Upper lobe of left lung (tissue), 6 donors: Measurements from ENCODE around the gene SDS. TPM values are rescaled to one million over a fixed set of nuclear protein-coding genes. Genes with fewer than 3 reads are reported as not detected.
A peak's percentile ranks its signal among the peaks of the same experiment; 100 is the strongest.

Experiments used
- ATAC-seq, 2 donors: fragments of 200-7000 bp; cut with Tn5 transposase; one replicate each; pipeline ENCODE4 v1.9.1; 2022; ENCODE audit warnings: mild to moderate bottlenecking in 2 of 2, moderate library complexity in 2 of 2; ENCODE audit not compliant: low FRiP score in 2 of 2
- DNase-seq, 2 donors: peaks; one replicate each; pipeline ENCODE4 v3.0.0-alpha.2; 2019 to 2020
- H3K27ac ChIP-seq, 4 donors: fragments of 200-600 bp; sonication (generic); one replicate each; pipeline ENCODE4 v1.5.1; 2016 to 2019
- H3K27me3 ChIP-seq, 4 donors: fragments of 200-600 bp; sonication (generic); one replicate each; pipeline ENCODE4 v1.5.1; 2017 to 2019
- H3K36me3 ChIP-seq, 4 donors: fragments of 200-600 bp; sonication (generic); one replicate each; pipeline ENCODE4 v1.5.1; 2016 to 2019
- H3K4me1 ChIP-seq, 4 donors: fragments of 200-600 bp; sonication (generic); one replicate each; pipeline ENCODE4 v1.5.1; 2018 to 2019
- H3K4me3 ChIP-seq, 4 donors: fragments of 200-600 bp; sonication (generic); one replicate each; pipeline ENCODE4 v1.5.1; 2017 to 2019; ENCODE audit warnings: mild to moderate bottlenecking in 2 of 4, moderate library complexity in 1 of 4
- H3K9me3 ChIP-seq, 4 donors: fragments of 200-600 bp; sonication (generic); one replicate each; pipeline ENCODE4 v1.5.1; 2018 to 2019
- CTCF ChIP-seq, 6 experiments: fragments of 450-650 bp in 4 of 6; fragments of 200-600 bp in 2 of 6; sonication (generic) in 2 of 6; IDR thresholded peaks; one replicate each; pipeline ENCODE4 v1.5.1; 2016 to 2019; ENCODE audit warnings: antibody characterized with exemption in 6 of 6
- EP300 ChIP-seq, 4 donors: sonication (generic); formaldehyde crosslinking; IDR thresholded peaks; one replicate each; pipeline ENCODE4 v1.5.1; 2017; ENCODE audit warnings: antibody characterized with exemption in 4 of 4, control low read depth in 2 of 4
- POLR2A ChIP-seq, 4 donors: fragments of 450-650 bp; IDR thresholded peaks; one replicate each; pipeline ENCODE4 v1.5.1; 2016 to 2017; ENCODE audit warnings: antibody characterized with exemption in 4 of 4, mild to moderate bottlenecking in 2 of 4
- POLR2AphosphoS5 ChIP-seq, 2 donors: sonication (generic); formaldehyde crosslinking; IDR thresholded peaks; one replicate each; pipeline ENCODE4 v1.5.1; 2017; ENCODE audit warnings: antibody characterized with exemption in 2 of 2
- WGBS, 2 donors: methylation state at CpG; one replicate each; pipeline ENCODE4 v1.1.5; 2017 to 2018; 5-methylcytosine and 5-hydroxymethylcytosine counted together
- total RNA-seq, 6 donors: library from RNA; depleted of rRNA in 4 of 6; stranded (reverse); fragments of >200 nt in 4 of 6; gene quantifications; one replicate each; pipeline versions ENCODE4 v1.1.0 to v1.2.1, GENCODE V29; 2016 to 2021
- donor health status: DM: no; HTN: no; CAD: no; lungs with moderate emphysema.
- donor health status: DM: no; HTN: yes; CAD: no; lungs with severe emphysema.

Gene SDS
- total RNA-seq, 6 donors from 2014 or later, result 1.00 to 4.0 (median 2.4) TPM

DNA sequence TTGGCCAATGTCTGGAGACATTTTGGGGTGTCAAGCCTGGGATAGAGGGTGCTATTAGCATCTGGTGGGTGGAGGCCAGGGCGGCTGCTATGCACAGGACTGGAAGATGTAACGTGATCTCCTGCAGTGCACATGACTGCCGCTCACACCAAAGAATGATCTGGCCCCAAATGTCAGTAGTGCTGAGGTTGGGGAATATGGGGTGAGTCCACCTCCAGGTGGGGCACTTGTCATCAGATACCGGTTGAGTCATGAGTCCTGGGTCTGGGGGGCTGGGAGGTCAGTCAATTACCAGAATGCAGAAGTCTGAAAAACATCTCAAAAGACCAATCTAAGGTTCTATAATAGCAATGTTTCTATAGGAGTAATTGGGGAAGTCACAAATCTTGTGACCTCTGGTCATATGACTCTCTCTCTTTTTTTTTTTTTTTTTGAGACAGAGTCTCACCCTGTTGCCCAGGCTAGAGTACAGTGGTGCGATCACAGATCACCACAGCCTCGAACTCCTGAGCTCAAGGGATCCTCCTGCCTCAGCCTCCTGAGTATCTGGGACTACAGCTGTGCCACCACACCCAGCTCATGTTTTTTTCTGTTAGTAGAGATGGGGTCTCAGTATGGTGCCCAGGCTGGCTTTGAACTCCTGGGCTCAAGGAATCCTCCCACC, 12.5 kb upstream of the SDS start:
- ATAC-seq, result peak; percentile 34 to 59
- TF ChIP-seq EP300 (IDR thresholded peaks at IDR 0.05), result no peak
- peak in 1 of 2 donors; percentile 11 for TF ChIP-seq POLR2AphosphoS5 (IDR thresholded peaks at IDR 0.05)
- 42 to 52% methylated on average over 6 of the region's 6 CpGs for WGBS, 2 donors

GRCh38 chr12:113414519-113415038, 10.9 kb upstream of the SDS start:
- no peak for TF ChIP-seq POLR2A (IDR thresholded peaks at IDR 0.05)
- TF ChIP-seq EP300 (IDR thresholded peaks at IDR 0.05), result no peak
- no peak for TF ChIP-seq CTCF (IDR thresholded peaks at IDR 0.05)
- TF ChIP-seq POLR2AphosphoS5 (IDR thresholded peaks at IDR 0.05), result no peak
- H3K4me3 ChIP-seq, result no peak overlapping the region
- WGBS, 2 donors, result 83 to 87% methylated on average over 7 to 9 of the region's 9 CpGs
- no peaks in the 10 kb centered on the region for H3K27me3 ChIP-seq
- no peaks in the 10 kb centered on the region for H3K4me1 ChIP-seq
- no peak for DNase-seq
- no peak overlapping the region for H3K27ac ChIP-seq
- H3K9me3 ChIP-seq, result no peaks in the 10 kb centered on the region
- no peak for ATAC-seq
- H3K36me3 ChIP-seq, result no peaks in the 10 kb centered on the region

More for the DNA sequence above, 12.5 kb upstream of the SDS start:
- Histone ChIP-seq H3K4me1 (no peaks in the 10 kb centered on the region), H3K27me3 (no peaks in the 10 kb centered on the region), H3K4me3 (no peak overlapping the region), H3K27ac (peak overlapping the region in 3 of 4 donors; percentile 5 to 69 (median 14)), H3K36me3 (no peaks in the 10 kb centered on the region), H3K9me3 (no peaks in the 10 kb centered on the region)
- peak in 1 of 2 donors; percentile 63 for DNase-seq

DNA sequence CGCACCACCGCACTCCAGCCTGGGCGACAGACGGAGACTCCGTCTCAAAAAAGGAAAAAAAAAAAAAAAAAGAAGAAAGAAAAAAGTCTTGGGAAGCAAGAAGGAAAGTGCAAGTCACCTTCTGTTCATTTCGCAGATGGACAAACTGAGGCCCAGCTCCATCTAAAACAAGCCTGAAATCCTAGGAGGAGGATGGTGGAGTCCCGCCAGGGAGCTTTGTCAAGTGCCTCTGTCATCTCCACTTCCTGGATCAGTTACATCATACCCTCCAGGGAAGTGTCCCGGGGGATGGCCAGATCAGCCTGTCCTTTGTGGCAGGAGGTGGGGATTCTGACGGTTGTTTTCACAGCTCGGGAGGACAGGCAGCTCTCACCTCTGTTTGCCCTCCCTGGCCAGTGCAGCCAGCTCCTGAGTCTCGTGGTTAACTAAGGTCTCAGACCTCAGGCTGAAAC, 9.8 kb upstream of the SDS start:
- no peaks in the 10 kb centered on the region for H3K9me3 ChIP-seq
- H3K4me3 ChIP-seq, result no peak overlapping the region
- H3K36me3 ChIP-seq, result no peaks in the 10 kb centered on the region
- H3K27ac ChIP-seq, result no peak overlapping the region
- no peaks in the 10 kb centered on the region for H3K4me1 ChIP-seq
- DNase-seq, result peak in 1 of 2 donors; percentile 41
- H3K27me3 ChIP-seq, result no peaks in the 10 kb centered on the region
- TF ChIP-seq CTCF (IDR thresholded peaks at IDR 0.05), result no peak
- TF ChIP-seq EP300 (IDR thresholded peaks at IDR 0.05), result no peak
- no peak for TF ChIP-seq POLR2A (IDR thresholded peaks at IDR 0.05)
- TF ChIP-seq POLR2AphosphoS5 (IDR thresholded peaks at IDR 0.05), result no peak
- WGBS, 2 donors, result 54 to 57% methylated on average over 9 to 10 of the region's 11 CpGs
- no peak for ATAC-seq

- Histone ChIP-seq H3K27ac (no peak overlapping the region), H3K4me1 (no peaks in the 10 kb centered on the region), H3K27me3 (no peaks in the 10 kb centered on the region), H3K36me3 (no peaks in the 10 kb centered on the region), H3K4me3 (no peak overlapping the region), H3K9me3 (no peaks in the 10 kb centered on the region)
- ATAC-seq (no peak), DNase-seq (no peak)
- 54 to 55% methylated on average over 9 of the region's 9 CpGs for WGBS, 2 donors
- no peak for TF ChIP-seq CTCF (IDR thresholded peaks at IDR 0.05)
- TF ChIP-seq POLR2A (IDR thresholded peaks at IDR 0.05), result no peak
- TF ChIP-seq POLR2AphosphoS5 (IDR thresholded peaks at IDR 0.05), result no peak
- no peak for TF ChIP-seq EP300 (IDR thresholded peaks at IDR 0.05)
These were observed 5.9 kb upstream of the SDS start for GRCh38 chr12:113409462-113410124.

DNA sequence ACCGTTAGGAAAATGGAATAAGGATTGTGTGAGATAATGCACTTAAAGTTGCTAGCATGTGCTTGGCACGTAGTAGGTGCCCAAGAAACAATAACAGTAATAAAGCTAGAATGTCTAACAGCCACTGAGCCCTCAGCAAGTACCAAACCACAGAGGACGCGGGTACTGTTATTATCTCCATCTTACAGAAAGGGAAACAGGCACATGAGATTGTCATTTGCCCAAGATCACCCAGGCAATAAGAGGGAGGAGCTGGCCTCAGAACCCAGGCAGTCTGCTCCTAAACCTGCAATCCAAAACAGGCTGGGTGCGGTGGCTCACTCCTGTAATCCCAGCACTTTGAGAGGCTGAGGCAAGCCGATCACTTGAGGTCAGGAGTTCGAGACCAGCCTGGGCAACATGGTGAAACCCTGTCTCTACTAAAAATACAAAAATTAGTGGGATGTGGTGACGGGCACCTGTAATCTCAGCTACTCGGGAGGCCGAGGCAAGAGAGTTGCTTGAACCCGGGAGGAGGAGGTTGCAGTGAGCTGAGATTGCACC, 5.1 kb upstream of the SDS start:
- Histone ChIP-seq H3K27ac (no peak overlapping the region), H3K9me3 (no peaks in the 10 kb centered on the region), H3K4me1 (peaks cover 0 to 6% (median 2%) of the 10 kb centered on the region in 4 donors), H3K27me3 (no peaks in the 10 kb centered on the region), H3K36me3 (no peaks in the 10 kb centered on the region), H3K4me3 (no peak overlapping the region)
- ATAC-seq (no peak), DNase-seq (no peak)
- TF ChIP-seq POLR2A (IDR thresholded peaks at IDR 0.05) (no peak), POLR2AphosphoS5 (IDR thresholded peaks at IDR 0.05) (no peak), CTCF (IDR thresholded peaks at IDR 0.05) (no peak), EP300 (IDR thresholded peaks at IDR 0.05) (no peak)
- WGBS, 2 donors, result 85 to 86% methylated on average over 11 of the region's 11 CpGs
